HEK293 (cell line): ENCODE measurements around the gene LY86.
"Not testable (repeated sequence)": the region's sequence is repeated elsewhere in the genome, so short reads cannot be mapped to it uniquely, and the experiment has no call there.

Experiments
- CTCF ChIA-PET: fragments of 350-600 bp; formaldehyde crosslinking; extraction: SDS; loops from one replicate; lab custom pipeline; 2021; ENCODE audit warnings: antibody characterized with exemption; lab: Yijun Ruan, JAX
- POLR2A ChIA-PET: fragments of 300-600 bp; formaldehyde crosslinking; extraction: SDS; loops from one replicate; lab custom pipeline; 2020; ENCODE audit warnings: antibody characterized with exemption, inconsistent platforms; lab: Yijun Ruan, JAX
- H3K27ac ChIP-seq: fragments of 200-500 bp; sonication (Bioruptor generic); 2 replicates; pipeline ENCODE4 v1.5.1; 2014; ENCODE audit warnings: low read depth, low read length, control low read depth, inconsistent platforms; ENCODE audit errors: extremely low read depth
- H3K36me3 ChIP-seq, 2 experiments: fragments of 200-500 bp in 1 of 2; sonication (Bioruptor generic) in 1 of 2; 1 replicate in 1 of 2; 2 replicates in 1 of 2; pipeline ENCODE4 v1.5.1; 2014 to 2017; ENCODE audit warnings: inconsistent platforms in 2 of 2, low read length in 2 of 2; ENCODE audit not compliant: control insufficient read depth in 2 of 2, insufficient read depth in 1 of 2
- H3K4me1 ChIP-seq: fragments of 200-500 bp; sonication (Bioruptor generic); 2 replicates; pipeline ENCODE4 v1.5.1; 2014; ENCODE audit warnings: mild to moderate bottlenecking, low read length, inconsistent platforms; ENCODE audit not compliant: control insufficient read depth, insufficient read depth
- H3K4me3 ChIP-seq: 2 replicates; pipeline ENCODE4 v1.5.1; 2011; ENCODE audit warnings: low read depth, mild to moderate bottlenecking, control low read depth, low read length, moderate library complexity
- H3K9me3 ChIP-seq: fragments of 200-500 bp; sonication (Bioruptor generic); 2 replicates; pipeline ENCODE4 v1.5.1; 2014; ENCODE audit warnings: low read depth, low read length, inconsistent platforms; ENCODE audit not compliant: control insufficient read depth, insufficient read depth
- GLIS1 ChIP-seq: fragments of 450-650 bp; formaldehyde crosslinking; IDR thresholded peaks from 2 replicates; pipeline ENCODE4 v1.5.1; 2016; ENCODE audit warnings: missing biosample characterization, missing genetic modification characterization
- ZBTB20 ChIP-seq: fragments of 450-650 bp; formaldehyde crosslinking; IDR thresholded peaks from 2 replicates; pipeline ENCODE4 v1.5.1; 2016; ENCODE audit warnings: missing biosample characterization, missing genetic modification characterization
- ZFP37 ChIP-seq: fragments of 450-650 bp; formaldehyde crosslinking; IDR thresholded peaks from 2 replicates; pipeline ENCODE4 v1.5.1; 2016; ENCODE audit warnings: missing biosample characterization, missing genetic modification characterization
- ZNF132 ChIP-seq: fragments of 450-650 bp; formaldehyde crosslinking; IDR thresholded peaks from 2 replicates; pipeline ENCODE4 v1.5.1; 2017; ENCODE audit warnings: missing biosample characterization, missing genetic modification characterization, borderline replicate concordance
- ZNF133 ChIP-seq: fragments of 450-650 bp; formaldehyde crosslinking; IDR thresholded peaks from 2 replicates; pipeline ENCODE4 v1.5.1; 2016; ENCODE audit warnings: missing biosample characterization, missing genetic modification characterization
- ZNF391 ChIP-seq: fragments of 450-650 bp; formaldehyde crosslinking; IDR thresholded peaks from 2 replicates; pipeline ENCODE4 v1.5.1; 2016; ENCODE audit warnings: low read depth, missing biosample characterization, missing genetic modification characterization, borderline replicate concordance
- ZNF571 ChIP-seq: fragments of 450-650 bp; formaldehyde crosslinking; IDR thresholded peaks from 2 replicates; pipeline ENCODE4 v1.5.0; 2017; ENCODE audit warnings: missing biosample characterization, missing genetic modification characterization
- ZNF664 ChIP-seq: fragments of 450-650 bp; formaldehyde crosslinking; IDR thresholded peaks from 2 replicates; pipeline ENCODE4 v1.5.1; 2016; ENCODE audit warnings: missing biosample characterization, missing genetic modification characterization
- ZXDB ChIP-seq: fragments of 450-650 bp; formaldehyde crosslinking; IDR thresholded peaks from 2 replicates; pipeline ENCODE4 v1.5.1; 2016; ENCODE audit warnings: missing biosample characterization, missing genetic modification characterization
- TF ChIP-seq, protein P1 (sequence below): fragments of 450-650 bp; formaldehyde crosslinking; IDR thresholded peaks from 2 replicates; pipeline ENCODE4 v1.5.1; 2016; ENCODE audit warnings: missing biosample characterization, missing genetic modification characterization, borderline replicate concordance
- TF ChIP-seq, protein P2 (sequence below): fragments of 450-650 bp; formaldehyde crosslinking; IDR thresholded peaks from 2 replicates; pipeline ENCODE4 v1.5.1; 2016; ENCODE audit warnings: missing biosample characterization, missing genetic modification characterization
- TF ChIP-seq, protein P3 (sequence below): fragments of 450-650 bp; formaldehyde crosslinking; IDR thresholded peaks from 2 replicates; pipeline ENCODE4 v1.5.1; 2016; ENCODE audit warnings: missing biosample characterization, missing genetic modification characterization
- TF ChIP-seq, protein P4 (sequence below): fragments of 450-650 bp; formaldehyde crosslinking; IDR thresholded peaks from 2 replicates; pipeline ENCODE4 v1.5.1; 2016; ENCODE audit warnings: missing biosample characterization, missing genetic modification characterization

The LY86 gene

DNA sequence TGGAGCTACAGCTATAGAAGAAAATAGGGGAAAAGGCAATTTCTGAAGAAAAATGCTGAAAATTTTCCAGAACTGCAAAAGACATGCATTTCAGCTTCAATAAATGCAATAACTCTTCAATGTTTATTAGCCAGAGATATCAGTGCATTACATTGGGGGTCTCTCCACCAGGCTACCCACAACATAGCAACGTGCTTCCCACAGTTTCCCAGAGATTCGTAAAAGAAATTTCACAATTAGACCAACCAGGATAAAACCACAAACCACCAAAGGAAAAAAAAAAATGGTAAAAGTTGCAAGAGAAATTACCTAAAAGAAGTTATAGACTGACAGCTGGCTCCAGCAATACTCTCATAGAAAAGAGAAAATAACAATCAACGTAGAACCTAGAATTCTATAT, 16.0 kb downstream of the LY86 start (continued):
- TF ChIP-seq, protein P1, sequence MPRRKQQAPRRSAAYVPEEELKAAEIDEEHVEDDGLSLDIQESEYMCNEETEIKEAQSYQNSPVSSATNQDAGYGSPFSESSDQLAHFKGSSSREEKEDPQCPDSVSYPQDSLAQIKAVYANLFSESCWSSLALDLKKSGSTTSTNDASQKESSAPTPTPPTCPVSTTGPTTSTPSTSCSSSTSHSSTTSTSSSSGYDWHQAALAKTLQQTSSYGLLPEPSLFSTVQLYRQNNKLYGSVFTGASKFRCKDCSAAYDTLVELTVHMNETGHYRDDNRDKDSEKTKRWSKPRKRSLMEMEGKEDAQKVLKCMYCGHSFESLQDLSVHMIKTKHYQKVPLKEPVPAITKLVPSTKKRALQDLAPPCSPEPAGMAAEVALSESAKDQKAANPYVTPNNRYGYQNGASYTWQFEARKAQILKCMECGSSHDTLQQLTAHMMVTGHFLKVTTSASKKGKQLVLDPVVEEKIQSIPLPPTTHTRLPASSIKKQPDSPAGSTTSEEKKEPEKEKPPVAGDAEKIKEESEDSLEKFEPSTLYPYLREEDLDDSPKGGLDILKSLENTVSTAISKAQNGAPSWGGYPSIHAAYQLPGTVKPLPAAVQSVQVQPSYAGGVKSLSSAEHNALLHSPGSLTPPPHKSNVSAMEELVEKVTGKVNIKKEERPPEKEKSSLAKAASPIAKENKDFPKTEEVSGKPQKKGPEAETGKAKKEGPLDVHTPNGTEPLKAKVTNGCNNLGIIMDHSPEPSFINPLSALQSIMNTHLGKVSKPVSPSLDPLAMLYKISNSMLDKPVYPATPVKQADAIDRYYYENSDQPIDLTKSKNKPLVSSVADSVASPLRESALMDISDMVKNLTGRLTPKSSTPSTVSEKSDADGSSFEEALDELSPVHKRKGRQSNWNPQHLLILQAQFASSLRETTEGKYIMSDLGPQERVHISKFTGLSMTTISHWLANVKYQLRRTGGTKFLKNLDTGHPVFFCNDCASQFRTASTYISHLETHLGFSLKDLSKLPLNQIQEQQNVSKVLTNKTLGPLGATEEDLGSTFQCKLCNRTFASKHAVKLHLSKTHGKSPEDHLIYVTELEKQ (tag by site-specific recombination) = no peak
- TF ChIP-seq ZBTB20 (no peak), ZNF571 (no peak), ZNF391 (no peak), ZXDB (tag by site-specific recombination) (no peak), ZNF132 (no peak)

DNA sequence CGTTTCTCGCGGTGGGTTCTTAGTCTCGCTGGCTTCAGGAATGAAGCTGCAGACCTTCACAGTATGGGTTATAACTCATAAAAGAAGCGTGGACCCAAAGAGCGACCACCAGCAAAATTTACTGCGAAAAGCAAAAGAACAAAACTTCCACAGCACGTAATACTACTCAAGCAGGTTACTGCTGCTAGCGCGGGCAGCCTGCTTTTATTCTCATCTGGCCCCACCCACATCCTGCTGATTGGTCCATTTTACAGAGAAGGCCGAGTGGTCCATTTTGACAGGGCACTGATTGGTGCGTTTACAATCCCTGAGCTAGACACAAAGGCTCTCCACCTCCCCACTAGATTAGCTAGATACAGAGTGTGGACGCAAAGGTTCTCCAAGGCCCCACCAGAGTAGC, 17.4 kb downstream of the LY86 start:
- CTCF ChIA-PET = interaction anchor here (0.6 kb wide), 2 partner anchors 23 to 1262 kb away, joined by 3 to 4 read pairs; no protein-coding TSS in a partner anchor
- TF ChIP-seq ZNF664 (tag by site-specific recombination) = no peak
- Histone ChIP-seq H3K36me3 (no peaks in the 10 kb centered on the region), H3K4me3 (no peak overlapping the region), H3K4me1 (no peaks in the 10 kb centered on the region), H3K27ac (no peak overlapping the region), H3K9me3 (no peaks in the 10 kb centered on the region)
- POLR2A ChIA-PET = no interaction called here

DNA sequence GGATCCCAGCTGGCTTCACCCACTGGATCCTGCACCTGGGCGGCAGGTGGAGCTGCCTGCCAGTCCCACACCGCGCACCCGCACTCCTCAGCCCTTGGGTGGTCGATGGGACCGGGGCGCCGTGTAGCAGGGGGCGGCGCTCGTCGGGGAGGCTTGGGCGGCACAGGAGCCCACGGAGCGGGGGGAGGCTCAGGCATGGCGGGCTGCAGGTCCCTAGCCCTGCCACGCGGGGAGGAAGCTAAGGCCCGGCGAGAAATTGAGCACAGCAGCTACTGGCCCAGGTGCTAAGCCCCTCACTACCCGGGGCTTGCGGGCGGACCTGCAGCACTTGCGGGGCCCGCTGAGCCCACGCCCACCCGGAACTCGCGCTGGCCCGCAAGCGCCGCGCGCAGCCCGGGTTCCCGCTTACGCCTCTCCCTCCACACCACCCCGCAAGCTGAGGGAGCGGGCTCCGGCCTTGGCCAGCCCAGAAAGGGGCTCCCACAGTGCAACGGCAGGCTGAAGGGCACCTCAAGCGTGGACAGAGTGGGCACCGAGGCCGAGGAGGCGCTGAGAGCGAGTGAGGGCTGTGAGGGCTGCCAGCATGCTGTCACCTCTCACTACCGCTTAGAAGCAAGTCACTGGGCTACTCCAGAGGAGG, 18.0 kb downstream of the LY86 start:
- POLR2A ChIA-PET, H3K9me3 ChIP-seq, CTCF ChIA-PET, H3K27ac ChIP-seq, H3K36me3 ChIP-seq, H3K4me1 ChIP-seq, H3K4me3 ChIP-seq: not testable (repeated sequence)

DNA sequence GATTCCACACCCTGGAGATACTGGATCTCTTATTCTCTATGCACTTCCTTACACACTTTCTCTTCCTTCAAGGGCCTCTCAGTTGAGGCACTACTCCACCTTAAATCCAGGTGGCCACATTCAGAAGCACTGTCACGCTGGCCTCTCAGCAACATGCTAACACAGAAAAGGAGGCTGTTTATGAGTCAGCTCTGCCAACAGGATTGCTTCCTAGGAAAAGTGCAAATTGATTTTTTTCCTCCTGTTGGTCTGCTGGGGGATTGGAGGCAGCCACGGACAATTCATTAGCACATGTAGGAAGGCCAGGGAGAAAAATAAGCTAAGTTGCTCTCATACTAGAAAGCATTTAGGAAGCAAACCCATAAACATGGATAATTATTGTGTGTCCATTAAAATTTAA, 20.9 kb downstream of the LY86 start:
- Histone ChIP-seq H3K27ac (no peak overlapping the region), H3K4me3 (no peak overlapping the region), H3K4me1 (no peaks in the 10 kb centered on the region)
- ChIA-PET POLR2A (interaction anchor here (0.7 kb wide), 1 partner anchor 175 kb away, joined by 3 read pairs; no protein-coding TSS in a partner anchor), CTCF (no interaction called here)
- no peak for TF ChIP-seq ZFP37 (tag by site-specific recombination)
- no peak for TF ChIP-seq GLIS1 (tag by site-specific recombination)
- TF ChIP-seq, protein P2, sequence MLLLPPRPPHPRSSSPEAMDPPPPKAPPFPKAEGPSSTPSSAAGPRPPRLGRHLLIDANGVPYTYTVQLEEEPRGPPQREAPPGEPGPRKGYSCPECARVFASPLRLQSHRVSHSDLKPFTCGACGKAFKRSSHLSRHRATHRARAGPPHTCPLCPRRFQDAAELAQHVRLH (tag by site-specific recombination) = no peak
- TF ChIP-seq ZNF133 (tag by site-specific recombination) = no peak
- TF ChIP-seq, protein P3, sequence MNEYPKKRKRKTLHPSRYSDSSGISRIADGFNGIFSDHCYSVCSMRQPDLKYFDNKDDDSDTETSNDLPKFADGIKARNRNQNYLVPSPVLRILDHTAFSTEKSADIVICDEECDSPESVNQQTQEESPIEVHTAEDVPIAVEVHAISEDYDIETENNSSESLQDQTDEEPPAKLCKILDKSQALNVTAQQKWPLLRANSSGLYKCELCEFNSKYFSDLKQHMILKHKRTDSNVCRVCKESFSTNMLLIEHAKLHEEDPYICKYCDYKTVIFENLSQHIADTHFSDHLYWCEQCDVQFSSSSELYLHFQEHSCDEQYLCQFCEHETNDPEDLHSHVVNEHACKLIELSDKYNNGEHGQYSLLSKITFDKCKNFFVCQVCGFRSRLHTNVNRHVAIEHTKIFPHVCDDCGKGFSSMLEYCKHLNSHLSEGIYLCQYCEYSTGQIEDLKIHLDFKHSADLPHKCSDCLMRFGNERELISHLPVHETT (tag by site-specific recombination) = no peak
- TF ChIP-seq, protein P4, sequence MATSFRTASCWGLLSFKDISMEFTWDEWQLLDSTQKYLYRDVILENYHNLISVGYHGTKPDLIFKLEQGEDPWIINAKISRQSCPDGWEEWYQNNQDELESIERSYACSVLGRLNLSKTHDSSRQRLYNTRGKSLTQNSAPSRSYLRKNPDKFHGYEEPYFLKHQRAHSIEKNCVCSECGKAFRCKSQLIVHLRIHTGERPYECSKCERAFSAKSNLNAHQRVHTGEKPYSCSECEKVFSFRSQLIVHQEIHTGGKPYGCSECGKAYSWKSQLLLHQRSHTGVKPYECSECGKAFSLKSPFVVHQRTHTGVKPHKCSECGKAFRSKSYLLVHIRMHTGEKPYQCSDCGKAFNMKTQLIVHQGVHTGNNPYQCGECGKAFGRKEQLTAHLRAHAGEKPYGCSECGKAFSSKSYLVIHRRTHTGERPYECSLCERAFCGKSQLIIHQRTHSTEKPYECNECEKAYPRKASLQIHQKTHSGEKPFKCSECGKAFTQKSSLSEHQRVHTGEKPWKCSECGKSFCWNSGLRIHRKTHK (tag by site-specific recombination) = no peak
- TF ChIP-seq, all 188 proteins: peak for 0
- Histone ChIP-seq H3K9me3 (no peaks in the 10 kb centered on the region), H3K36me3 (no peaks in the 10 kb centered on the region)
